Liver (tissue), 3 donors: ENCODE measurements around the gene SLC38A5.

Experiments
- FOXA1 ChIP-seq: IDR thresholded peaks from 2 replicates; pipeline ENCODE4 v1.6.1; 2016; ENCODE audit warnings: antibody characterized with exemption
- FOXA2 ChIP-seq: IDR thresholded peaks from 2 replicates; pipeline ENCODE4 v1.6.1; 2016; ENCODE audit warnings: antibody characterized with exemption
- GABPA ChIP-seq, 2 donors: IDR thresholded peaks in 1 of 2; conservative IDR thresholded peaks in 1 of 2; 2 replicates each; pipeline ENCODE4 v1.6.1; 2016; ENCODE audit warnings: antibody characterized with exemption in 2 of 2, mild to moderate bottlenecking in 1 of 2, moderate library complexity in 1 of 2
- JUND ChIP-seq, 2 donors: IDR thresholded peaks; 2 replicates each; pipeline ENCODE4 v1.6.1; 2016; ENCODE audit warnings: antibody characterized with exemption in 2 of 2
- NR2F2 ChIP-seq: IDR thresholded peaks from 2 replicates; pipeline ENCODE4 v1.6.1; 2016; ENCODE audit warnings: antibody characterized with exemption
- RAD21 ChIP-seq, 2 donors: IDR thresholded peaks; 2 replicates each; pipeline ENCODE4 v1.6.1; 2016; ENCODE audit warnings: antibody characterized with exemption in 2 of 2, mild to moderate bottlenecking in 2 of 2
- SP1 ChIP-seq: IDR thresholded peaks from 2 replicates; pipeline ENCODE4 v1.6.1; 2018; ENCODE audit warnings: antibody characterized with exemption, mild to moderate bottlenecking
- TAF1 ChIP-seq: conservative IDR thresholded peaks from 2 replicates; pipeline ENCODE4 v1.6.1; 2016; ENCODE audit warnings: antibody characterized with exemption, mild to moderate bottlenecking
- YY1 ChIP-seq: IDR thresholded peaks from 2 replicates; pipeline ENCODE4 v1.6.1; 2016; ENCODE audit warnings: antibody characterized with exemption, mild to moderate bottlenecking
- ZBTB33 ChIP-seq: IDR thresholded peaks from 2 replicates; pipeline ENCODE4 v1.6.1; 2016; ENCODE audit warnings: antibody characterized with exemption
- TF ChIP-seq, protein P1 (sequence below): fragments of 150-350 bp; IDR thresholded peaks from 2 replicates; pipeline ENCODE4 v1.5.1; 2017; ENCODE audit warnings: improper control_type of control experiment, low read depth, low read length; ENCODE audit not compliant: missing input control
- TF ChIP-seq, protein P2 (sequence below): IDR thresholded peaks from 2 replicates; pipeline ENCODE4 v1.6.1; 2016; ENCODE audit warnings: antibody characterized with exemption
- TF ChIP-seq, protein P3 (sequence below): IDR thresholded peaks from 2 replicates; pipeline ENCODE4 v1.6.1; 2016; ENCODE audit warnings: antibody characterized with exemption, mild to moderate bottlenecking
- TF ChIP-seq, protein P4 (sequence below): IDR thresholded peaks from 2 replicates; pipeline ENCODE4 v1.6.1; 2016; ENCODE audit warnings: antibody characterized with exemption
- donor health status: healthy.
- donor health status: healthy.

- TF ChIP-seq, protein P1, sequence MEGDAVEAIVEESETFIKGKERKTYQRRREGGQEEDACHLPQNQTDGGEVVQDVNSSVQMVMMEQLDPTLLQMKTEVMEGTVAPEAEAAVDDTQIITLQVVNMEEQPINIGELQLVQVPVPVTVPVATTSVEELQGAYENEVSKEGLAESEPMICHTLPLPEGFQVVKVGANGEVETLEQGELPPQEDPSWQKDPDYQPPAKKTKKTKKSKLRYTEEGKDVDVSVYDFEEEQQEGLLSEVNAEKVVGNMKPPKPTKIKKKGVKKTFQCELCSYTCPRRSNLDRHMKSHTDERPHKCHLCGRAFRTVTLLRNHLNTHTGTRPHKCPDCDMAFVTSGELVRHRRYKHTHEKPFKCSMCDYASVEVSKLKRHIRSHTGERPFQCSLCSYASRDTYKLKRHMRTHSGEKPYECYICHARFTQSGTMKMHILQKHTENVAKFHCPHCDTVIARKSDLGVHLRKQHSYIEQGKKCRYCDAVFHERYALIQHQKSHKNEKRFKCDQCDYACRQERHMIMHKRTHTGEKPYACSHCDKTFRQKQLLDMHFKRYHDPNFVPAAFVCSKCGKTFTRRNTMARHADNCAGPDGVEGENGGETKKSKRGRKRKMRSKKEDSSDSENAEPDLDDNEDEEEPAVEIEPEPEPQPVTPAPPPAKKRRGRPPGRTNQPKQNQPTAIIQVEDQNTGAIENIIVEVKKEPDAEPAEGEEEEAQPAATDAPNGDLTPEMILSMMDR: no peak
- TF ChIP-seq, protein P2, sequence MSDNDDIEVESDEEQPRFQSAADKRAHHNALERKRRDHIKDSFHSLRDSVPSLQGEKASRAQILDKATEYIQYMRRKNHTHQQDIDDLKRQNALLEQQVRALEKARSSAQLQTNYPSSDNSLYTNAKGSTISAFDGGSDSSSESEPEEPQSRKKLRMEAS: no peak
- no peak for TF ChIP-seq JUND (IDR thresholded peaks at IDR 0.05)
- TF ChIP-seq, protein P3, sequence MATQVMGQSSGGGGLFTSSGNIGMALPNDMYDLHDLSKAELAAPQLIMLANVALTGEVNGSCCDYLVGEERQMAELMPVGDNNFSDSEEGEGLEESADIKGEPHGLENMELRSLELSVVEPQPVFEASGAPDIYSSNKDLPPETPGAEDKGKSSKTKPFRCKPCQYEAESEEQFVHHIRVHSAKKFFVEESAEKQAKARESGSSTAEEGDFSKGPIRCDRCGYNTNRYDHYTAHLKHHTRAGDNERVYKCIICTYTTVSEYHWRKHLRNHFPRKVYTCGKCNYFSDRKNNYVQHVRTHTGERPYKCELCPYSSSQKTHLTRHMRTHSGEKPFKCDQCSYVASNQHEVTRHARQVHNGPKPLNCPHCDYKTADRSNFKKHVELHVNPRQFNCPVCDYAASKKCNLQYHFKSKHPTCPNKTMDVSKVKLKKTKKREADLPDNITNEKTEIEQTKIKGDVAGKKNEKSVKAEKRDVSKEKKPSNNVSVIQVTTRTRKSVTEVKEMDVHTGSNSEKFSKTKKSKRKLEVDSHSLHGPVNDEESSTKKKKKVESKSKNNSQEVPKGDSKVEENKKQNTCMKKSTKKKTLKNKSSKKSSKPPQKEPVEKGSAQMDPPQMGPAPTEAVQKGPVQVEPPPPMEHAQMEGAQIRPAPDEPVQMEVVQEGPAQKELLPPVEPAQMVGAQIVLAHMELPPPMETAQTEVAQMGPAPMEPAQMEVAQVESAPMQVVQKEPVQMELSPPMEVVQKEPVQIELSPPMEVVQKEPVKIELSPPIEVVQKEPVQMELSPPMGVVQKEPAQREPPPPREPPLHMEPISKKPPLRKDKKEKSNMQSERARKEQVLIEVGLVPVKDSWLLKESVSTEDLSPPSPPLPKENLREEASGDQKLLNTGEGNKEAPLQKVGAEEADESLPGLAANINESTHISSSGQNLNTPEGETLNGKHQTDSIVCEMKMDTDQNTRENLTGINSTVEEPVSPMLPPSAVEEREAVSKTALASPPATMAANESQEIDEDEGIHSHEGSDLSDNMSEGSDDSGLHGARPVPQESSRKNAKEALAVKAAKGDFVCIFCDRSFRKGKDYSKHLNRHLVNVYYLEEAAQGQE: no peak
- no peak for TF ChIP-seq RAD21 (IDR thresholded peaks at IDR 0.05)
- no peak for TF ChIP-seq SP1
- no peak for TF ChIP-seq TAF1
- TF ChIP-seq FOXA1: no peak
- TF ChIP-seq FOXA2: no peak
- TF ChIP-seq GABPA (IDR thresholded peaks at IDR 0.05 in 1 of 2, conservative IDR thresholded peaks at IDR 0.05 in 1 of 2): no peak
- no peak for TF ChIP-seq NR2F2
- TF ChIP-seq ZBTB33: no peak
- no peak for TF ChIP-seq YY1
- TF ChIP-seq, protein P4, sequence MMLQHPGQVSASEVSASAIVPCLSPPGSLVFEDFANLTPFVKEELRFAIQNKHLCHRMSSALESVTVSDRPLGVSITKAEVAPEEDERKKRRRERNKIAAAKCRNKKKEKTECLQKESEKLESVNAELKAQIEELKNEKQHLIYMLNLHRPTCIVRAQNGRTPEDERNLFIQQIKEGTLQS: no peak
These were observed 20.0 kb downstream of the SLC38A5 start for GRCh38 chrX:48450076-48450475.
